Measurements from ENCODE around the gene CDK19.
A peak's percentile ranks its signal among the peaks of the same experiment; 100 is the strongest.
"Not testable (repeated sequence)": the region's sequence is repeated elsewhere in the genome, so short reads cannot be mapped to it uniquely, and the experiment has no call there.

The CDK19 gene

DNA sequence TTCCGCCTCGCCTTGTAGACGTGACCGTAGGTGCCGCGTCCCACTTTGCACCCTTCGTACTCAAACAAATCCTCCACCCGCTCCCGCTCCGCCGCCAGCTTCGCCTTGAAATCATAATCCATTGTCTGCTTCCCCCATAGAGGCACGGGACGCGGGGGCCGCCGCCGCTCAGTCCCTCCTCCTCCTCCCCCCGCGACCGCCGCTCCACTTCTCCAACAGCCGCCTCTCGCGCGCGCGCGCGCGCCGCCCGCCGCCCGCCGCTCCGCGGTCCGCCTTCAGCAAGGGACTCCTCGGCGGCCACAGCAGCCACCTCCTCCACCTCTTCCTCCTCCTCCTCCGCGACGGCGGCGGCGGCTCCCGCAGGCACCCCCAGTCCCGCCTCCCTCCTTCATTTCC lies 256 bp downstream of the CDK19 start:
- no peak for DNase-seq
- in situ Hi-C loops (cut with HindIII; ENCODE audit: low pct_ligation_motif_present, low pct_unique_long_range_greater_than_20kb, low sequenced_read_pairs), result no loop called here

- DNase-seq, result peak; percentile 38
- in situ Hi-C loops (cut with HindIII; ENCODE audit: low pct_ligation_motif_present, low pct_unique_long_range_greater_than_20kb, low sequenced_read_pairs), result no loop called here
These were observed 911 bp downstream of the CDK19 start for GRCh38 chr6:110814102-110815014.

DNA sequence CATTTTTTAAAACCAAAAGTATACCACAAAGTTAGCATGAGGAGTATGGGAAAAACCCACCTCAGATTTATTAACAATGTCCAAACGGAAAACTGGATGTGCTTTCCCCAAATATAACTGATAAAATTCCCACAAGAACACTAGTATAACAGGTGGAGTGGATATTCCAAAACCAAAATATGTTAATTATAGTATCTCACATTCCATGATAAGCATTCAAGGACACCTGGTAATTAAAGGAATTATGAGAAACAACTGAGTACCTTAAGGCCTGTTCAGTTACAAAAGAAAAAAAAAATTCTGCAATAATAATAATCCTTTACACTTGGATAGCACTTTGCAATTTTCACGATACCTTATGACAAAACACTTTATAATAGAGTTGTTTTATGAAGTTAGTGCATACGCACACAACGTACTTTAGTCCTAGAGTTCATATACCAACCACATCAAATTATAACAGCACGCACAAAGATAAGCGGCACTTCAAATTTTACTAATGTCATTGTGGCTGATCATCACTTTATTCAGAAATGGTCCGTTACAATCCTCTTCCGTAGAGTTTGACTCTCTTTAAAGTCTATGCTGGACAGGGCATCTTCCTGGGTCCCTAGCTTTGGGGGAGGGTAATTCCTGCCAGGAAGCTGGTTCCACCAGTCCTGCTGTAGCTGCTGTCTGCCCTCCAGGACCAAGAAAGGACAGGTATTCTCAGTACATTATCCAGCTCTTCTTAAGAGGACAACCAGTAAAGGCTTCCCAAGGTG lies 1.7 kb downstream of the CDK19 start:
- peak; percentile 16 for DNase-seq
- in situ Hi-C loops (cut with HindIII; ENCODE audit: low pct_ligation_motif_present, low pct_unique_long_range_greater_than_20kb, low sequenced_read_pairs), result no loop called here

GRCh38 chr6:110812719-110813118 lies 2.5 kb downstream of the CDK19 start:
- in situ Hi-C loops (cut with HindIII; ENCODE audit: low pct_ligation_motif_present, low pct_unique_long_range_greater_than_20kb, low sequenced_read_pairs), result no loop called here
- DNase-seq, result no peak

GRCh38 chr6:110810896-110811586 lies 4.2 kb downstream of the CDK19 start:
- no peak for DNase-seq
- in situ Hi-C loops (cut with HindIII; ENCODE audit: low pct_ligation_motif_present, low pct_unique_long_range_greater_than_20kb, low sequenced_read_pairs), result no loop called here

DNA sequence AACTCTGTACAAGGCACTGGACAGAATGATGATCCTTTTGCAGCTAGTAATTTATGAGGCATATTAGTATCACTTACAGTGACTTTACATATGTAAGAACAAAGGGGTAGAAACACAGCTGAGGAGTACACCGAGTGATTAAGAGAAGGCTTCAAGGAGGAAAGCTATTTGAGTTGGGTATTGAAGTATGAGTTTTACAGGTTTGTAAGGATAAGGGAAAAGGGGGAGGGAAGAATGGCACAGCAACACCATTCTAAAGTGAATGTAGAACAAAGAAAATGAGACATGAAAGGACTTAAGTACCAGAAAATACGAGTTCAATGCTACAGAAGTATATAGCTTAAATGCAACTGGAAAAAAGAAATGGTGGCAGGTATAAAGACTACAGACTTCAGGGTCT lies 5.5 kb downstream of the CDK19 start:
- DNase-seq, result no peak
- in situ Hi-C loops (cut with HindIII; ENCODE audit: low pct_ligation_motif_present, low pct_unique_long_range_greater_than_20kb, low sequenced_read_pairs), result no loop called here

GRCh38 chr6:110802175-110802574 lies 13.1 kb downstream of the CDK19 start:
- DNase-seq; in situ Hi-C loops (cut with HindIII; ENCODE audit: low pct_ligation_motif_present, low pct_unique_long_range_greater_than_20kb, low sequenced_read_pairs): not testable (repeated sequence)

DNA sequence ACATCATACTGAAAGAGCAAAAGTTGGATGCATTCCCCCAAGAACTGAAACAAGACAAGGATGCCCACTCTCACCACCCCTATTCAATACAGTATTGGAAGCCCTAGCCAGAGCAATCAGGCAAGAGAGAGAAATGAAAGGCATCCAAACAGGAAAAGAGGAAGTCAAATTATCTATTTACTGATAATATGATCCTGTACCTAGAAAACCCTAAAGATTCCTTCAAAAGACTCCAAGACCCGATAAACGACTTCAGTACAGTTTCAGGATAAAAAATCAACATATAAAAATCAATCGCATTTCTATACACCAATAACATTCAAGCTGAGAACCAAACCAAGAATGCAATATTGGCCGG lies 14.5 kb downstream of the CDK19 start:
- in situ Hi-C loops (cut with HindIII; ENCODE audit: low pct_ligation_motif_present, low pct_unique_long_range_greater_than_20kb, low sequenced_read_pairs), result no loop called here
- DNase-seq, result no peak

GRCh38 chr6:110800196-110800838 lies 15.0 kb downstream of the CDK19 start:
- in situ Hi-C loops (cut with HindIII; ENCODE audit: low pct_ligation_motif_present, low pct_unique_long_range_greater_than_20kb, low sequenced_read_pairs), result no loop called here
- no peak for DNase-seq

- in situ Hi-C loops (cut with HindIII; ENCODE audit: low pct_ligation_motif_present, low pct_unique_long_range_greater_than_20kb, low sequenced_read_pairs), result no loop called here
- no peak for DNase-seq
These were observed 15.6 kb downstream of the CDK19 start for GRCh38 chr6:110799655-110800054.

DNA sequence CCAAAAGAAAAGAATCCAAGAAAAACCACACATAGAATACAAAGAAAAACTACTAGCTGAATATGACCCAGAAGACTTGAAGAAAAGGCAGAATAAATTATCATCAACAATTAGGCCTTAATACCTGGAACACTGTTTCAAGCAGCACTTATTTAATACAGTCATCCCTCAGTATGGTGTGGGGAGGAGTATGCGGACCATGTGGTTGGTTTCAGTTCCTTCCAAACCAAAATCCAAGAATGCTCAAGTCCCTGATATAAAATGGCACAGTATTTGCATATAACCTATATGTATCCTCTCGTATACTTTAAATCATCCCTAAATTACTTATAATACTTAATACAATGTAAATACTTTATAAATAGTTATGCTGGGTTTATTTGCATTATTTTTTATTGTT lies 16.1 kb downstream of the CDK19 start:
- in situ Hi-C loops (cut with HindIII; ENCODE audit: low pct_ligation_motif_present, low pct_unique_long_range_greater_than_20kb, low sequenced_read_pairs), result no loop called here
- no peak for DNase-seq

DNA sequence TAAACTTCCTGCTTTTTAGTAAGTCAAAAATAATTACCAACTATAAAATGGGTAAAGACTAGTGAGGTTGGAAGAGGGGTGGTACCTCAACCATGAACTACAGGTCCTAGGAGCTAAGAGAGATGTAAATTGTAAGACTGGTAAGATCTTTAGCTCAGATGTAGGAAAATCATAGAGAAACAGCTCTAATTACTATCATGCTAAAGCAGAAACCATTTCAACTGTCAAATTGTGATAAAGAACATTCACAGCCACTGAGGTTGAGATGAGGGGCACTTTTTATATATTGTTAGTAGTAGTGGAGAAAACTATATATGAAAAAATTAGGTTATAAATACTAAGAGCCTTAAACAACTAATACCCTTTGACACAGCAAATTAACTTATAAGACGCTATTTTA lies 20.0 kb downstream of the CDK19 start:
- in situ Hi-C loops (cut with HindIII; ENCODE audit: low pct_ligation_motif_present, low pct_unique_long_range_greater_than_20kb, low sequenced_read_pairs), result no loop called here
- DNase-seq, result no peak

DNA sequence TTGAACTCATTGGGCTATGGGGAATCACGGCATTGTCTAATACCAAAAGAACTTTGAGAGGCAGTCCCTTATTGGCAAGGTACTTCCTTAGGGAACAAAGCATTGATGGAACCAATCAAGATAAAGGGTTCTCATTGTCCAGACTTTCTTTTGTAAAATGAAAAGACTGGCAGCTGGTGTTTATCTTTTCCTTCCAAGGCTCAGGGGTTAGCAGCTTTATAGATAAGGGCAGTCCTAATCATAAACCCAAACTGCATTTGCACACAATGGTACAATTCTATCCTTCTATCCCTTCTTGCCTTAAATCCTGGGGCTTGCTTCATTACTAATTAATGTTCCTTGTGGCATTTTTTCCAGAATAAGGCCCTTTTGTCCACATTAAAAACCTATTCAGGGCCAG lies 28.6 kb downstream of the CDK19 start:
- no peak for DNase-seq
- in situ Hi-C loops (cut with HindIII; ENCODE audit: low pct_ligation_motif_present, low pct_unique_long_range_greater_than_20kb, low sequenced_read_pairs), result no loop called here

DNA sequence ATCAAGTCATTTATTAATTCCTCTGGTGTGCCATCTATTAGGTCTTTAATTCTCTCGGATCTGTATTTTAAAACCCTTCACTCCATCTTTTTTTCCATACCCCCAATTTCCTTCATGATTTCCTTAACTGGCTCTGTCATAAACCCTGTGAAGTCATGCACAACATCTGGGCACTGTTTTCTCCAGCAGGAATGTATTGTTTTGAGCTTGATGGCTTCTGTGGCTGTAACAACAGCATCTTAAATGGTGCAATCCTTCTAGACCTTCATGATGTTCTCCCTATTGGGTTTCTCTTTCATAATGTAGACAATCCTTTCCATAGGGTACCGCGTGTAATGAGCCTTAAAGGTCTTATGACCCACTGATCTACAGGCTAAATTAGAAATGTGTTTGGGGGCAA lies 29.0 kb downstream of the CDK19 start:
- in situ Hi-C loops (cut with HindIII; ENCODE audit: low pct_ligation_motif_present, low pct_unique_long_range_greater_than_20kb, low sequenced_read_pairs), result no loop called here

DNA sequence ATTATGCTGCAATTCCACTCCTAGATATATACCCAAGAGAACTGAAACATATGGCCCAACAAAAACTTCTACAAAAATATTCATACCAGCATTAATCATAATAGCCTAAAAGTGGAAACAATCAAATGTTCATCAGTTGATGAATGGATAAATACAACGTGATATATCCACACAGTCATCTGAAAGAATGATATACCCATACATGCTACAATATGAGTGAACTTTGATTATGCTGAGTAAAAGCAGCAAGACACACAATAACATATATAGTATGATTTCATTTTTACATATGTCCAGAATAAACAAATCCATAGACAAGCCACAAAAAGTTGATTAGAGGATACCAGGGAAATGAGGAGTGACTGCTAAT lies 30.7 kb downstream of the CDK19 start:
- in situ Hi-C loops (cut with HindIII; ENCODE audit: low pct_ligation_motif_present, low pct_unique_long_range_greater_than_20kb, low sequenced_read_pairs), result no loop called here
- DNase-seq, result no peak

More for the DNA sequence above, 29.0 kb downstream of the CDK19 start:
- no peak for DNase-seq

- in situ Hi-C loops (cut with HindIII; ENCODE audit: low pct_ligation_motif_present, low pct_unique_long_range_greater_than_20kb, low sequenced_read_pairs), result no loop called here
These were observed 33.6 kb downstream of the CDK19 start for GRCh38 chr6:110781522-110782214.

GRCh38 chr6:110778333-110778732 lies 36.9 kb downstream of the CDK19 start:
- in situ Hi-C loops (cut with HindIII; ENCODE audit: low pct_ligation_motif_present, low pct_unique_long_range_greater_than_20kb, low sequenced_read_pairs), result no loop called here
- no peak for DNase-seq

More at GRCh38 chr6:110781522-110782214, 33.6 kb downstream of the CDK19 start:
- no peak for DNase-seq

DNA sequence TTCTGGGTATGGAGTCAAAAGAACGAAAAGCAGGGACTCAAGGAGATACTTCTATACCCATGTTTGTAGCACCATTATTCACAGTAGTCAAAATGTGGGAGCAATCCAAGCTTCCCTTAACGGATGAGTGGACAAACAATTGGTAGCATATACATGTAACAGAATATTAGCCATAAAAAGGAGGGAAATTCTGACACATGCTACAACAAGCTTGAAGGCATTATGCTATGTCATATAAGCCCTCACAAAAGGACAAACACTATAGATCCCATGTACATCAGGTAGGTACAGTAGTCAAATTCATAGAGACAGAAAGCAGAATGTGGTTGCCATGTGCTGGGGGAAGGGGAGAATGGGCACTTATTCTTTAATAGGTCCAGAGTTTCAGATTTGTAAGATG lies 37.6 kb downstream of the CDK19 start:
- DNase-seq, result no peak
- in situ Hi-C loops (cut with HindIII; ENCODE audit: low pct_ligation_motif_present, low pct_unique_long_range_greater_than_20kb, low sequenced_read_pairs), result no loop called here

Measured in ACHN (cell line).